GM12865 (cell line): ENCODE data around the gene PKNOX2.

Experiments
- DNase-seq: peaks from one replicate; pipeline ENCODE4 v3.0.0; 2010; ENCODE audit warnings: low read depth
- H3K4me3 ChIP-seq: 2 replicates; pipeline ENCODE4 v1.5.1; 2011; ENCODE audit warnings: mild to moderate bottlenecking, low read depth, low read length, control low read depth
- CTCF ChIP-seq: IDR thresholded peaks from 2 replicates; pipeline ENCODE4 v1.5.1; 2011; ENCODE audit warnings: low read length, control low read depth, low read depth, inconsistent platforms; ENCODE audit not compliant: insufficient read depth; ENCODE audit errors: missing control alignments

The PKNOX2 gene

GRCh38 chr11:125446279-125446678 is 281.7 kb downstream of the PKNOX2 start:
- no peak for TF ChIP-seq CTCF
- H3K4me3 ChIP-seq: no peak overlapping the region
- DNase-seq: no peak

DNA sequence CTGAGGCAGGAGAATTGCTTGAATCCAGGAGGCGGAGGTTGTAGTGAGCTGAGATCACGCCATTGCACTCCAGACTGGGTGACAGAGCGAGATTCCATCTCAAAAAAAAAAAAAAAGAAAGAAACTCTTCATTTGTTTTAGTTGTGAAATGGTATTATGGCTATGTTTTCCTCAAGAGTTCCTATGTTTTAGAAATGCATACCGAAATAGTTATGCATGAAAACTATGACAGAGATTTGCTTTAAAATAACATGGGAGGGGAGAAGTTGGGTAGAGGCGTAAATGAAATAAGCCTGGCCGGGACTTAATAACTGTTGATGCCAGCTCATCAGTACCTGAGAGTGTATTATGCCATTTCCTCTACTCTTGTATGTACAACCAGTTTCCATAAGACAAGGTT is 283.2 kb downstream of the PKNOX2 start:
- no peak for DNase-seq
- no peak for TF ChIP-seq CTCF
- no peak overlapping the region for H3K4me3 ChIP-seq

GRCh38 chr11:125448136-125448535 is 283.6 kb downstream of the PKNOX2 start:
- no peak for DNase-seq
- no peak overlapping the region for H3K4me3 ChIP-seq
- TF ChIP-seq CTCF: no peak

DNA sequence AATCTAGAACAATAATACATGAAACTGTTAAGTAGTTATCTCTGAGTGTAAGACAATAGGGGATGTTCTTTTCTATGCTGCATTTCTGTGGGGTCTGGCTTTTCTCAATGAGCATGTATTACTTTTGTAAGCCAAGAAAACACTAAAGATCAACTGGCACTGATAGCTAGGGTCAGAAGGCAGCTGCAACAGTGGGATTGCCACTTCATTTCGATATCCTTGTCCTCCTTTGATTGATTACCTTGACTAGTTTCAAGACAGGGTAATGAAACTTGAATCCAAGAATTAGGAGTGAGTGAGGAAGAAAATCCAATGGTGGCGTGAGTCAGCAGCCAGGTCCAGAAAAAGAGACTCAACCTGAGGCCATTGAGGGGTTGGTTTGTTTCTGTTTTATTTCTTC is 285.0 kb downstream of the PKNOX2 start:
- no peak for DNase-seq
- TF ChIP-seq CTCF: no peak
- H3K4me3 ChIP-seq: no peak overlapping the region

DNA sequence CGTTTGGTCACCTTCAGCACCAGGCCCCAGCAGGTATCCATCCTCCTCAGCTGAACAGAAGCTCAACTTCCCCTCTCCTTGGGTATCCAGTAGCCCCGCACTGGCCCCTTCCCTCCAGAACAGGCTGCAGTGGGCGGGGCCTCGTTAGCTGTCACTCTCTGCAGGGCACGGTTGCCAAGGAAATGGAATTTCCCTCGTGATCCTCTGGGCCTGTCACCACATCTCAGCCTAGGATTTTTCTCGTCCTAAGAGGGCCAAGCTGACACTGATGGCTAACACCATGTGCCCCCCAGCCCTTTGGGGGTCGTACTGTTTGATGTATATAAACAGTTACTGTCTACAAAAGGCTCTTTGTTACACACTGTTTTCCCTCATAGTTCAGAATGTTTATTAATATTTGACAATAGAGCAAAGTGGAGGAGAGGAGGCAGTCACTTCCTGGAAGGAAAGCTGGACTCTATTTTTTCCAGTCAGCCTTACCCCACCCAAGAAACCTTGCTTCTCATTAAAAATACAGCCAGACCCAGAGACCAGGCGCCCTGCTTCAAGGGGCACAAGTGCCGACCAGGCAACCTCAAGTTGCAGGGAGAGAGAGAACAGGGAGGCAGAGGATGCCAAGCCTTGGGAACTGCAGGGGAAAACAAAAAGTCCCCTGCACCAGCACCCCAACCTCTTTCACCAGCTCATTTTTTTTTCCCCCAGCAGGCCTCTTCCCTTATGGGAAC is 287.0 kb downstream of the PKNOX2 start:
- no peak for TF ChIP-seq CTCF
- H3K4me3 ChIP-seq: no peak overlapping the region
- DNase-seq: peak; percentile 26

DNA sequence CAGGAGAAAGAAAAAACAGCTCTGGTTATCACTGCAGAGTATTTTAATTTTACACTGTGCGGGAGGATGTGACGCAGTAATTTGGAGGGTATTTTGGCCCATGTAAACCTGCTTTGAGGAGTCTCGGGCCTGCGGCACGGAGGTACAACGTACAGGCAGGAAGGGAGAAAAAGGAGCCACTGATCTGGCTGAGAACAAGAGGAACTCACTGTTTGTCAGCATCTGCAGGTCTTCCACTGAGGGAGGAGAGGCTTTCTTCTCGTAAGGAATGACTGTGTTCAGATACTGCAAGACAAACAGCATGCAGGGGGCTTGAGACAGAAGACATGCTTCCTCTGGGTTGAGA is 287.5 kb downstream of the PKNOX2 start:
- DNase-seq: no peak
- H3K4me3 ChIP-seq: no peak overlapping the region
- TF ChIP-seq CTCF: no peak

DNA sequence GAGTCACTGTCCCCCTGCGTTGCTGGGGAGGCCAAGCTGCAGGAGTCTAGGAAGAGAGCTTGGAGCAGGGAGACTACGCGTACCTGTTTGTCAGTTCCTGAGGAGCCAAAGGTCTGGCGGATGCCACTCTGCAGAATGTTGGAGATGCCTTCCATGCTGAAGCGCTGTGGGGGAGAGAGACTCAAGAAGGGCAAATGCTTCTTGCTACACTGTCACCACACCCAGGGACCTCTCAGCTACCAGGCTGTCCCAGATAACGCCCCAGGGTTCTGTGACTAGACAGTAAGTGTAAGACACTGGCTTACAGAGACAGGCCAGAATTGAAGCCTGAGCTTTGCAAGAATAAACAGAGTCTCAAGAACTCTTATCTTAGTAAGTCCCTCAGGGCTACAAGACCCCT is 289.5 kb downstream of the PKNOX2 start:
- no peak for DNase-seq
- H3K4me3 ChIP-seq: no peak overlapping the region
- TF ChIP-seq CTCF: no peak
